Activated CD8-positive, alpha-beta T cell treated with anti-CD3 and anti-CD28 coated beads for 36 hours (primary cell): ENCODE data around the gene FOXP1. TPM values are rescaled to one million over a fixed set of nuclear protein-coding genes. Genes with fewer than 3 reads are reported as not detected.

Source experiments
- ATAC-seq: fragments of 200-7000 bp; cut with Tn5 transposase; one replicate; pipeline ENCODE4 v1.10.0; 2021; ENCODE audit warnings: mild to moderate bottlenecking, moderate library complexity
- CTCF ChIA-PET: fragments of 350-600 bp; sonication (Branson Sonifier 250); formaldehyde crosslinking; loops from one replicate; lab custom pipeline; 2021; ENCODE audit warnings: antibody characterized with exemption; lab: Charles Lee
- POLR2A ChIA-PET: fragments of 350-600 bp; sonication (Branson Sonifier 250); formaldehyde crosslinking; loops from one replicate; lab custom pipeline; 2021; ENCODE audit warnings: antibody characterized with exemption; lab: Charles Lee
- DNase-seq: peaks from one replicate; pipeline ENCODE4 v3.0.0-alpha.2; 2020
- H3K27ac Mint-ChIP-seq: one replicate; pipeline ENCODE4 v1.8.0; 2021; ENCODE audit warnings: mild to moderate bottlenecking, mixed read lengths
- H3K27me3 Mint-ChIP-seq: one replicate; pipeline ENCODE4 v1.8.0; 2021; ENCODE audit warnings: mixed read lengths
- H3K36me3 Mint-ChIP-seq: one replicate; pipeline ENCODE4 v1.8.0; 2021; ENCODE audit warnings: low read depth, mixed read lengths
- H3K4me1 Mint-ChIP-seq: one replicate; pipeline ENCODE4 v1.8.0; 2021; ENCODE audit warnings: low read depth, mixed read lengths
- H3K4me3 Mint-ChIP-seq: one replicate; pipeline ENCODE4 v1.8.0; 2021; ENCODE audit warnings: mild to moderate bottlenecking, moderate library complexity, mixed read lengths
- H3K9me3 Mint-ChIP-seq: one replicate; pipeline ENCODE4 v1.8.0; 2021; ENCODE audit warnings: mixed read lengths
- CTCF ChIP-seq: fragments of 200-600 bp; IDR thresholded peaks from one replicate; pipeline ENCODE4 v1.8.0; 2022; ENCODE audit warnings: antibody characterized with exemption, mild to moderate bottlenecking
- intact Hi-C: fragments of 100-400 bp; cut with micrococcal nuclease; formaldehyde crosslinking; loops from one replicate; pipeline ENCODE4 v1.10.0; 2022
- total RNA-seq, 2 experiments: library from RNA; stranded (reverse); gene quantifications; one replicate each; pipeline ENCODE4 v1.2.3, GENCODE V29; 2021

FOXP1 gene
- total RNA-seq, 2 experiments from 2014 or later = 145 to 153 TPM

- H3K27me3 Mint-ChIP-seq = no peaks in the 10 kb centered on the region
- no peak overlapping the region for H3K27ac Mint-ChIP-seq
- no peaks in the 10 kb centered on the region for H3K9me3 Mint-ChIP-seq
- peaks cover 27% of the 10 kb centered on the region for H3K36me3 Mint-ChIP-seq
- CTCF ChIA-PET = interaction anchor here (0.7 to 4.2 kb wide), 10 partner anchors 10 to 633 kb away, joined by 3 to 13 read pairs (median 3); no protein-coding TSS in a partner anchor
- no peak for TF ChIP-seq CTCF
- H3K4me1 Mint-ChIP-seq = peaks cover 57% of the 10 kb centered on the region
- ATAC-seq = no peak
- H3K4me3 Mint-ChIP-seq = no peak overlapping the region
- intact Hi-C loops = loop anchor here (10.0 kb wide), 2 partner anchors 324 to 506 kb away; no protein-coding TSS in a partner anchor
- DNase-seq = no peak
- POLR2A ChIA-PET = interaction anchor here (0.9 to 8.8 kb wide), 8 partner anchors 9 to 522 kb away, joined by 3 to 93 read pairs (median 25); partner anchors contain the start of gene FOXP1
Observed at GRCh38 chr3:71061037-71061436, 522.5 kb downstream of the FOXP1 start.

DNA sequence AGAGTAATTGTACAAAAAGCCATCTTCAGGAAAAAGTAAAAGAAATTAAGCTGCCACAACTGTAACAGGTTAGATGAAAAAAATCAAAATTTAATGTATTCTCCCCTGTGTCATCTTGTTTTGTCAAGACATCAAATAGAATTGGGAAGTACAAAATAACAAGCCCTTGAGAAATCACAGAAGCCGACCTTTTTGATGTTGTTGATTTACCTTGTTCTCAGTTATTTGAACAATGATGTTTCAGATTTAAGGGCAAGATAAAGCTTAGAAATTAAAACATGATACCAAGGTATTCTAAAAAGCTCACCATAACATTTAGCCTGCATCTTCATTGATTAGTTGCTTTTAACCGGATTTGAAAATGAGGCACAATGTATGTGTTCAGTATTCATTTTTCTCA, 523.0 kb downstream of the FOXP1 start:
- Mint-ChIP-seq H3K4me3 (no peak overlapping the region), H3K27me3 (no peaks in the 10 kb centered on the region), H3K9me3 (no peaks in the 10 kb centered on the region), H3K36me3 (peaks cover 25% of the 10 kb centered on the region), H3K27ac (no peak overlapping the region), H3K4me1 (peaks cover 60% of the 10 kb centered on the region)
- DNase-seq (no peak), ATAC-seq (no peak)
- POLR2A ChIA-PET = interaction anchor here (0.9 to 8.8 kb wide), 7 partner anchors 8 to 523 kb away, joined by 3 to 93 read pairs (median 39); partner anchors contain the start of gene FOXP1
- intact Hi-C loops = loop anchor here (10.0 kb wide), 2 partner anchors 324 to 506 kb away; no protein-coding TSS in a partner anchor
- CTCF ChIA-PET = interaction anchor here (0.7 to 4.2 kb wide), 9 partner anchors 9 to 634 kb away, joined by 3 to 13 read pairs (median 3); no protein-coding TSS in a partner anchor
- TF ChIP-seq CTCF = no peak

DNA sequence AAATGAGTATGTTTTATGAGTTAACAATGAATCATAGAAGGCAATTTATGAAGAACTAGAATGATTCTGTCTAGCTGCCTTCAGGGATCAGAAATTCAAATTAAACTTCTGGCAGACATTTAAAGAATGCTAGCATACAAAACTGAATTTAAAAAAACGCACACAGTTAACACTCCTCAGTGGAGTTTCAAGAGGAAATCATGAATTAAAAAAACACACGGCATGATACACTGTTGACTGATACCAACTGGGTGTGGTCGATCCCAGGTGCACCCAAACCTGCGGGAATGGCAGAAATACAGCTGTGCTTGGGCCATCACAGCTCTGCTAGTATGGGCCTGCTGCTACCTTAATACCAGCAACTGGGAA, 526.0 kb downstream of the FOXP1 start:
- Mint-ChIP-seq H3K4me3 (peak overlapping the region; percentile 65), H3K27me3 (no peaks in the 10 kb centered on the region), H3K4me1 (peaks cover 91% of the 10 kb centered on the region), H3K9me3 (no peaks in the 10 kb centered on the region), H3K27ac (no peak overlapping the region), H3K36me3 (peaks cover 51% of the 10 kb centered on the region)
- POLR2A ChIA-PET = interaction anchor here (0.7 to 1.4 kb wide), 7 partner anchors 9 to 244 kb away, joined by 3 to 5 read pairs (median 3); no protein-coding TSS in a partner anchor
- intact Hi-C loops = no loop called here
- CTCF ChIA-PET = interaction anchor here (0.7 to 1.9 kb wide), 5 partner anchors 47 to 624 kb away, joined by 3 to 7 read pairs (median 3); no protein-coding TSS in a partner anchor
- ATAC-seq = peak; percentile 82
- DNase-seq = no peak
- TF ChIP-seq CTCF = no peak

DNA sequence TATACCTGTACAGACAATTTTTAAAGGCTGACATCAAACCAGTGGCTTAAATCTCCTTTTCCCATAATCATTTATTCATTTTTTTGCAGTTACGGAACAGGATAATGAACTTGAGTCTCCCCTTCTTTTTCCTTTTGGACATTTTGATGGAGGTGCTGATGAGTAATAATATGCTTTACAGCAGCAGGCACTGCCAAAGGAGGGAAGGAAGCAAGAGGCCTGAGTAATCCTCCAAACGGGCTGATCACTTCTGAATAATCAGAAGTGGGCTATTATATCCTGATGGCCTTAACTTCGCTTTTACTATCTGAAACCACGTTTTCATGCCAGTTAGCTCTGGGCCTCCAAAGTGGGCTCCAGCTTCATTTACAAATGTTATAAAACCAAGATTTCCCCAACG, 527.2 kb downstream of the FOXP1 start:
- Mint-ChIP-seq H3K4me3 (peak overlapping the region; percentile 38), H3K9me3 (no peaks in the 10 kb centered on the region), H3K27me3 (no peaks in the 10 kb centered on the region), H3K36me3 (peaks cover 57% of the 10 kb centered on the region), H3K27ac (no peak overlapping the region), H3K4me1 (peaks cover 94% of the 10 kb centered on the region)
- DNase-seq = no peak
- intact Hi-C loops = no loop called here
- ChIA-PET CTCF (interaction anchor here (0.6 to 1.9 kb wide), 3 partner anchors 50 to 625 kb away, joined by 3 to 7 read pairs (median 4); no protein-coding TSS in a partner anchor), POLR2A (interaction anchor here (0.9 to 1.6 kb wide), 5 partner anchors 9 to 35 kb away, joined by 3 to 6 read pairs (median 3); no protein-coding TSS in a partner anchor)
- ATAC-seq = no peak
- no peak for TF ChIP-seq CTCF
